Lower leg skin (tissue), 4 donors: Measurements from ENCODE around the gene FAM174C. TPM values are rescaled to one million over a fixed set of nuclear protein-coding genes. Genes with fewer than 3 reads are reported as not detected.

ENCODE experiments used
- DNase-seq, 2 donors: peaks; one replicate each; pipeline ENCODE4 v3.0.0-alpha.2; 2019; ENCODE audit warnings: low spot score in 2 of 2
- H3K4me3 ChIP-seq: fragments of 200-600 bp; sonication (generic); 2 replicates; pipeline ENCODE4 v1.5.1; 2017; ENCODE audit warnings: mild to moderate bottlenecking, low read depth; ENCODE audit not compliant: poor library complexity, severe bottlenecking
- CTCF ChIP-seq, 3 donors: fragments of 450-650 bp; IDR thresholded peaks; one replicate each; pipeline ENCODE4 v1.5.1; 2016; ENCODE audit warnings: antibody characterized with exemption in 3 of 3, mild to moderate bottlenecking in 3 of 3, moderate library complexity in 2 of 3
- POLR2A ChIP-seq, 2 donors: fragments of 450-650 bp; IDR thresholded peaks; one replicate each; pipeline ENCODE4 v1.6.1; 2016 to 2017; ENCODE audit warnings: antibody characterized with exemption in 2 of 2, mild to moderate bottlenecking in 1 of 2, moderate library complexity in 1 of 2
- WGBS, 2 donors: methylation state at CpG; one replicate each; pipeline ENCODE4 v1.1.5; 2018; 5-methylcytosine and 5-hydroxymethylcytosine counted together
- intact Hi-C: fragments of 100-400 bp; cut with DNase I; formaldehyde crosslinking; loops from one replicate; pipeline ENCODE4 v1.15.0; 2023; ENCODE audit warnings: low total_unique reads
- total RNA-seq, 4 donors: library from RNA; depleted of rRNA; stranded (reverse); fragments of >200 nt; gene quantifications; one replicate each; pipeline ENCODE4 v1.1.0, GENCODE V29; 2016

The FAM174C gene
- total RNA-seq, 4 donors from 2014 or later: 66.3 to 74.1 (median 68.8) TPM

- 0% methylated on average over 40 to 53 of the region's 64 CpGs for WGBS, 2 donors
- TF ChIP-seq CTCF (IDR thresholded peaks at IDR 0.05) (no peak), POLR2A (IDR thresholded peaks at IDR 0.05) (no peak)
- DNase-seq: peak; percentile 82 to 97
- peak overlapping the region; percentile 58 for H3K4me3 ChIP-seq
- intact Hi-C loops: loop anchor here (5.0 kb wide), 1 partner anchor 167 kb away; the partner anchor contains the start of gene GPX4
These were observed 5.7 kb upstream of the FAM174C start for GRCh38 chr19:1269478-1270212.

DNA sequence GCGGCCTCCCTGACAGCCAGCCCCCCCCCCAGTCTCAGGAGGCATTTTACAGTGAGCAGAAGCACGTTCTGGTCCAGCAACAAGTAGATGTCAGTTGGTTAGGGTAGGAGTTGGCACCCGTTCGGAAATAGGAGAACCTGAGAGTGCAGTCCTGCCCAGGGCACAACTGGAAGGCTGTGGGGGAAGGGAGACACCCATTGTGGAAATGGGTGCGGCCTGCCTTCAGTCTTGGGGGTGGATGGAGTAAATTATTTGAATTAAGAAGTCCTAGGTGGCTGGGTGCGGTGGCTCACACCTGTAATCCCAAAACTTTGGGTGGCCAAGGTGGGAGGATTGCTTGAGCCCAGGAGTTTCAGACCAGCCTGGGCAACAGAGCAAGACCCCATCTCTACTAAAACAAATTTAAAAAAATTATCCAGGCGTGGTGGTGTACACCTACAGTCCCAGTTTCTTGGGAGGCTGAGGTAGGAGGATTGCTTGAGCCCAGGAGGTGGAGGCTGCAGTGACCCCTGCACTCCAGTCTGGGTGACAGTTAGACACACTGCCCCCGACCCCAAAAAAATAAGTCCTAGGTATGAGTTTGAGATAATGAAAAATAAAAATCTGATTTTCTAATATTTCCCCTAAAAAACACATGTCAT lies 5.0 kb upstream of the FAM174C start:
- peak overlapping the region; percentile 58 for H3K4me3 ChIP-seq
- DNase-seq: peak in 1 of 2 donors; percentile 55
- TF ChIP-seq POLR2A (IDR thresholded peaks at IDR 0.05) (no peak), CTCF (IDR thresholded peaks at IDR 0.05) (no peak)
- intact Hi-C loops: no loop called here
- WGBS, 2 donors: 20 to 22% methylated on average over 8 of the region's 8 CpGs

DNA sequence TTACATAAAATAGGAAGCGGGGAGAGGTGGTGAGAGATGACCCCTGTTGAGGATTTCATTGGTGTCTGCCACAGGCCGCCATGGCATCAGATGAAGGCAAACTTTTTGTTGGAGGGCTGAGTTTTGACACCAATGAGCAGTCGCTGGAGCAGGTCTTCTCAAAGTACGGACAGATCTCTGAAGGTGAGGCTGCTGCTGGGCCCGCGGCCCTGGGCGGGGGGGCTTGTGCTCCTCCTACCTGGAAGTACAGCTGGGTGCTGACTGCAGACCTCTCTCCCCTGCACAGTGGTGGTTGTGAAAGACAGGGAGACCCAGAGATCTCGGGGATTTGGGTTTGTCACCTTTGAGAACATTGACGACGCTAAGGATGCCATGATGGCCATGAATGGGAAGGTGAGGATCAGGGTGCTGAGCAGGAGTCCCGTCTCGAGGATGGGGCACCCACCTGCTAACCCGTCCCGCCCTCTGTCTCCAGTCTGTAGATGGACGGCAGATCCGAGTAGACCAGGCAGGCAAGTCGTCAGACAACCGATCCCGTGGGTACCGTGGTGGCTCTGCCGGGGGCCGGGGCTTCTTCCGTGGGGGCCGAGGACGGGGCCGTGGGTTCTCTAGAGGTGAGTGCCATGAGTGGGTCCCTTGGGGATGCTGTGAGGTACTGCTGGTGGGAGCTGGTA lies 4.3 kb upstream of the FAM174C start:
- no peak for TF ChIP-seq POLR2A (IDR thresholded peaks at IDR 0.05)
- DNase-seq: peak in 1 of 2 donors; percentile 91
- 42 to 44% methylated on average over 26 of the region's 26 CpGs for WGBS, 2 donors
- H3K4me3 ChIP-seq: no peak overlapping the region
- intact Hi-C loops: no loop called here

DNA sequence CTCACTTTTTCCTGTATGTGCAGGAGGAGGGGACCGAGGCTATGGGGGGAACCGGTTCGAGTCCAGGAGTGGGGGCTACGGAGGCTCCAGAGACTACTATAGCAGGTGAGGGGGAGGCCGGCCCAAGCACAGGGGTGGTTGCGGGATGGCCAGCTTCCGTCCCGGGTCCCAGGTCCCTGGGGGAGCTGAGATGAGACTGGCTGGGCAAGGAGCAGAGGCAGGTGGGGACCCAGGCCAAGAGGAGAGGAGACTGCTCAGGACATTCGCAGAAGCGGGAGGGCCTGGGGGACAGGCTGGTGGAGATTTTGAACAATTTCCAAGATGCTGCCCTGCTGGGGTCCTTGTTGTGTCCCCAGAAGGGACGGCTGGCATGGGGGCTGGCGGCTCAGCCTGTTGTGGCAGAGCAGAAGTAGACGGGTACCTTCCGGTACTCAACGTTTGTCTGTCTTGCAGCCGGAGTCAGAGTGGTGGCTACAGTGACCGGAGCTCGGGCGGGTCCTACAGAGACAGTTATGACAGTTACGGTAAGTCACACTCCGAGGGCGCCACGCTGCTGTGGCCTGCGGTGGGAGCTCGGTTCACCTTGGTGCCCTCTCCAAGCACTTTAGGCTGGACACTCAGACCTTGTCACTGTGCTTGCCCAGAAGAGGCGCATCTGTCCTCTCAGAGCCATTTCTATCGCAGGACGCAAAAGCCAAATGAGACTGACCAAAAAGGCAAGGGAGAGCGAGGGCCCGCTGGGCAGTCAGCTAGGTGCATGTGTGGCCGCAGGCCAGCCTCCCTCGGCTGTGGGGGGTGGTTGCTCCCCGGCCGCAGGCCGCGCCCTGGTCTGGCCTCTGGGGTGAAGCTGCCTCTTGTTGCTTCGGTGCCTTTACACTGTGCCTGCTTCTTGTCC lies 3.6 kb upstream of the FAM174C start:
- DNase-seq: peak in 1 of 2 donors; percentile 89
- intact Hi-C loops: no loop called here
- TF ChIP-seq POLR2A (IDR thresholded peaks at IDR 0.05) (no peak), CTCF (IDR thresholded peaks at IDR 0.05) (no peak)
- no peak overlapping the region for H3K4me3 ChIP-seq
- WGBS, 2 donors: 68 to 78% methylated on average over 34 to 37 of the region's 37 CpGs

GRCh38 chr19:1272423-1273262 lies 2.7 kb upstream of the FAM174C start:
- intact Hi-C loops: no loop called here
- WGBS, 2 donors: 77 to 80% methylated on average over 33 of the region's 33 CpGs
- DNase-seq: no peak
- TF ChIP-seq CTCF (IDR thresholded peaks at IDR 0.05) (no peak), POLR2A (IDR thresholded peaks at IDR 0.05) (no peak)
- H3K4me3 ChIP-seq: no peak overlapping the region
